ENCODE data around the gene TESK2. TPM values are rescaled to one million over a fixed set of nuclear protein-coding genes. Genes with fewer than 3 reads are reported as not detected.

TESK2 gene
- total and polyA plus RNA-seq, 12 donors: 0.77 to 2.6 (median 1.3) TPM

DNA sequence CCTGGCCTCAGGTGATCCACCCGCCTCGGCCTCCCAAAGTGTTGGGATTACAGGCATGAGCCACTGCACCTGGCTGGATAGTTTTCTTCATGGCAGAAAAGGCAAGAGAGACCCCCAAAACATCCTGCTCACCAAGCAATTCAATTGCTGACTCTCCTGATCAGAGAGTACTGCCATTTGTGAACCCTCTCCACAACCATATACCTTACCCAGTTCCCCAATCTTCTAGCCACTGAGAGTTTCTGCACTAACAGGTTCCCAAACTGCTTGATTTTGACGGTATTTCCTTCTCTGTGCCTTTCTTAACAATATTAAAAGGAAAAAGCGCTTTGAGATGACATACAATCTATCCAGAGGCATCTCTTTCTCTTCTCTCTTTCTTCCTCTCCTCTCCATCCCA lies 110.8 kb downstream of the TESK2 start:
- H3K36me3 ChIP-seq: no peaks in the 10 kb centered on the region
- no peak for ATAC-seq

DNA sequence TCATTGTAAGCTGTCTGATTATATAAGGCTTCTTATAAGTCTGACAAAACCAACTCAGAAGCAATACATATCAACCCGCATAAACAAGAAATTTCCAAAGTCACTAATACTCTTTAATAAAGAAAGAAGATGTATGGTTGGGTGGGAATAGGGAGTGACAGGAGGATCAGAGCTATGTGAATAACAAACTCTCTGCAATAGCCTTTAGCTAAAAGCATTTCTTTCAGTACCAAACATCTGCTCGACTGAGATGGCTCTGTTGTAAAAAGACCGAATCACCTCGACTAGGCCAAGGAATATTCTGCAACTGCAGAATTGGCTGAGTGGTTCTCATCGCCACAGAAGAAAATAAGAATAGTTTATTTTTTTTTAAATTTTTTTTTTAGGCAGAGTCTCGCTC lies 111.4 kb downstream of the TESK2 start:
- Histone ChIP-seq H3K9me3 (no peaks in the 10 kb centered on the region), H3K36me3 (no peaks in the 10 kb centered on the region), H3K4me3 (no peak overlapping the region), H3K27ac (no peak overlapping the region), H3K4me1 (peaks cover 0 to 12% (median 0%) of the 10 kb centered on the region in 9 donors), H3K27me3 (no peaks in the 10 kb centered on the region)
- DNase-seq (no peak), ATAC-seq (no peak)
- intact Hi-C loops (cut with DNase I): no loop called here
- TF ChIP-seq, protein P1, sequence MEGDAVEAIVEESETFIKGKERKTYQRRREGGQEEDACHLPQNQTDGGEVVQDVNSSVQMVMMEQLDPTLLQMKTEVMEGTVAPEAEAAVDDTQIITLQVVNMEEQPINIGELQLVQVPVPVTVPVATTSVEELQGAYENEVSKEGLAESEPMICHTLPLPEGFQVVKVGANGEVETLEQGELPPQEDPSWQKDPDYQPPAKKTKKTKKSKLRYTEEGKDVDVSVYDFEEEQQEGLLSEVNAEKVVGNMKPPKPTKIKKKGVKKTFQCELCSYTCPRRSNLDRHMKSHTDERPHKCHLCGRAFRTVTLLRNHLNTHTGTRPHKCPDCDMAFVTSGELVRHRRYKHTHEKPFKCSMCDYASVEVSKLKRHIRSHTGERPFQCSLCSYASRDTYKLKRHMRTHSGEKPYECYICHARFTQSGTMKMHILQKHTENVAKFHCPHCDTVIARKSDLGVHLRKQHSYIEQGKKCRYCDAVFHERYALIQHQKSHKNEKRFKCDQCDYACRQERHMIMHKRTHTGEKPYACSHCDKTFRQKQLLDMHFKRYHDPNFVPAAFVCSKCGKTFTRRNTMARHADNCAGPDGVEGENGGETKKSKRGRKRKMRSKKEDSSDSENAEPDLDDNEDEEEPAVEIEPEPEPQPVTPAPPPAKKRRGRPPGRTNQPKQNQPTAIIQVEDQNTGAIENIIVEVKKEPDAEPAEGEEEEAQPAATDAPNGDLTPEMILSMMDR (IDR thresholded peaks at IDR 0.05): no peak
- 94 to 97% methylated on average over 6 of the region's 6 CpGs for WGBS, 2 donors

More for the DNA sequence above, 110.8 kb downstream of the TESK2 start:
- H3K4me3 ChIP-seq: no peak overlapping the region
- TF ChIP-seq, protein P1 (IDR thresholded peaks at IDR 0.05): no peak
- WGBS, 2 donors: 91 to 92% methylated on average over 4 of the region's 4 CpGs
- intact Hi-C loops (cut with DNase I): loop anchor here in 1 of 10 donors (10.0 kb wide), 1 partner anchor 95 kb away; no protein-coding TSS in a partner anchor
- H3K27me3 ChIP-seq: no peaks in the 10 kb centered on the region
- no peak for DNase-seq
- H3K9me3 ChIP-seq: no peaks in the 10 kb centered on the region
- peaks cover 0 to 12% (median 0%) of the 10 kb centered on the region in 9 donors for H3K4me1 ChIP-seq
- no peak overlapping the region for H3K27ac ChIP-seq

DNA sequence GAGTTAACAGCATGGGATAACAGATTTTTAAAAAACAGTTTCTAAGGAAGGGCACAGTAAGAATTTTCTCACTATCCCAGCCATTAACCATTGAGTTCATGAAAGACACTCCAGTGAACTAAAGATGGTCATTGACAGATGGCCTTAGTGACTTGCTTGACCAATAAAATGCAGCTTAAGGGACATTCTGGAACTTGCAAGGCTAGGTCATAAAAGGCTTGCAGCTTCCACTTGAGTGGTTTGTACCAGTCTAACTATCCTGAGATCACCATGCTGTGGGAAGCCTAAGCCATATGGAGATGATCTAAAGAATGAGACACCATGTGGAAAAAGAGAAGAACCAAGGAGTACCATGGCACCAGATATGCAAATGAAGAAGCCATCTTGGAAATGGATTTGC lies 112.8 kb downstream of the TESK2 start:
- TF ChIP-seq, protein P1 (IDR thresholded peaks at IDR 0.05): no peak
- DNase-seq: no peak
- H3K4me3 ChIP-seq: no peak overlapping the region
- no peak for ATAC-seq
- intact Hi-C loops (cut with DNase I): no loop called here
- no peaks in the 10 kb centered on the region for H3K9me3 ChIP-seq
- no peaks in the 10 kb centered on the region for H3K36me3 ChIP-seq
- no peak overlapping the region for H3K27ac ChIP-seq
- H3K27me3 ChIP-seq: no peaks in the 10 kb centered on the region
- H3K4me1 ChIP-seq: peaks cover 0 to 18% (median 0%) of the 10 kb centered on the region in 9 donors

DNA sequence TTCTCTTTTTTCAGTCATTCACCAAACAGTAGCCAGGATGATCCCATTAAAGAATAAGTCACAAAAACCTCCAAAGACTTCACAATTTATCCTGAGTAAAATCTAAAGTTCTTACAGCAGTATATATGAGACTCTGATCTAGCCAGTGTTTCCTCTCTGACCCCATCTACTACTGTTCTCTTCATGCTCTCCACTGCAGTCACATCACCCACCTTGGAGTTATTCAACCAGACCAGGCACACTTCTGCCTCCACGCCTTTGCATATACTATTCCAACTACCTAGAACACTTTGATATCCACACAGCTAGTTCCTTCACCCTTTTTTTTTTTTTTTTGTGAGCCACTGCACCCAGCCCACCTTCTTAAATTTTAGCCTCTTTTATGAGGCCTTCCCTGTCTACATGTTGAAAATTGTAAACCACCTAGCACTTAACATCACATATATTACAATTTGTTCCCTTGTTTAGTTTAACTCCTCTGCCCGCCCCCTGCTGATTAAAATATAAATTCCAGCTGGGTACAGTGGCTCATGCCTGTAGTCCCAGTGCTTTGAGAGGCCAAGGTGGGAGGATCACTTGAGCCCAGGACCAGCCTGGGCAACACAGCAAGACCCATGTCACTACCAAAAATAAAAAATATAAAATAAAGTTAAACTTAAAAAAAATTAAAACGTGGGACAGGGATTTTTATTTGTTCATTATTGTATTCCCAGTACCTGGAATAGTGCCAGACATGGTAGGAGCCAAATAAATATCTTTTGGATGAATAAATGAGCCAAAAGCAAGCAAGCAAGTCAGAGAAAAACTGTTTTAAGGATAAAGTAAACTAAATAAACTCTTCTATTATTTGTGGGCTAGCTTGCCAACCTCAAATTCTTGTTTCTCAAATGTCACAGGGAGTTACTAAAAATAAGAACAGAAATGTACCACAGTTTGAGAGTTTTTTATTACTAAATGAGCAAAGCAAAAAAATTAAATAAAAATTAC lies 115.6 kb downstream of the TESK2 start:
- 61 to 64% methylated on average over 3 of the region's 3 CpGs for WGBS, 2 donors
- Histone ChIP-seq H3K4me3 (no peak overlapping the region), H3K9me3 (no peaks in the 10 kb centered on the region), H3K27me3 (no peaks in the 10 kb centered on the region), H3K4me1 (peaks cover 0 to 18% (median 0%) of the 10 kb centered on the region in 9 donors), H3K36me3 (no peaks in the 10 kb centered on the region), H3K27ac (peak overlapping the region in 1 of 10 donors; percentile 14)
- TF ChIP-seq, protein P1 (IDR thresholded peaks at IDR 0.05): peak in 2 of 9 donors; percentile 11 to 13
- intact Hi-C loops (cut with DNase I): no loop called here
- ATAC-seq: no peak
- DNase-seq: no peak

Data from heart right ventricle (tissue), 16 donors.